NCI-H1092 (cell line): ENCODE data around the gene TNS3.
A peak's percentile ranks its signal among the peaks of the same experiment; 100 is the strongest.

Experiments
- DNase-seq: peaks from one replicate; lab custom pipeline; 2025; lab: John Stamatoyannopoulos, UW

Gene TNS3

GRCh38 chr7:47581438-47581803 is 490 bp downstream of the TNS3 start:
- no peak for DNase-seq

- no peak for DNase-seq
Observed at GRCh38 chr7:47580811-47581331, 1.0 kb downstream of the TNS3 start.

GRCh38 chr7:47580175-47580706 is 1.7 kb downstream of the TNS3 start:
- DNase-seq: no peak

GRCh38 chr7:47579458-47579857 is 2.5 kb downstream of the TNS3 start:
- DNase-seq: no peak

GRCh38 chr7:47578579-47579270 is 3.2 kb downstream of the TNS3 start:
- no peak for DNase-seq

- no peak for DNase-seq
Observed at GRCh38 chr7:47577321-47577919, 4.5 kb downstream of the TNS3 start.

GRCh38 chr7:47576866-47577306 is 5.0 kb downstream of the TNS3 start:
- DNase-seq: no peak

GRCh38 chr7:47576031-47576865 is 5.7 kb downstream of the TNS3 start:
- no peak for DNase-seq

GRCh38 chr7:47574482-47575329 is 7.2 kb downstream of the TNS3 start:
- no peak for DNase-seq

GRCh38 chr7:47573758-47574481 is 8.0 kb downstream of the TNS3 start:
- DNase-seq: no peak

GRCh38 chr7:47572939-47573757 is 8.8 kb downstream of the TNS3 start:
- no peak for DNase-seq

GRCh38 chr7:47572094-47572445 is 9.8 kb downstream of the TNS3 start:
- DNase-seq: peak; percentile 71

- peak; percentile 90 for DNase-seq
Observed at GRCh38 chr7:47571331-47572093, 10.4 kb downstream of the TNS3 start.

- DNase-seq: no peak
Observed at GRCh38 chr7:47570649-47571050, 11.3 kb downstream of the TNS3 start.

GRCh38 chr7:47568547-47568946 is 13.4 kb downstream of the TNS3 start:
- DNase-seq: no peak

- DNase-seq: no peak
Observed at GRCh38 chr7:47568056-47568455, 13.9 kb downstream of the TNS3 start.

GRCh38 chr7:47565640-47566250 is 16.2 kb downstream of the TNS3 start:
- no peak for DNase-seq

GRCh38 chr7:47563521-47563920 is 18.4 kb downstream of the TNS3 start:
- no peak for DNase-seq
